GM10266 (cell line): Measurements from ENCODE around the gene CXCL17.
"Not testable (repeated sequence)": the region's sequence is repeated elsewhere in the genome, so short reads cannot be mapped to it uniquely, and the experiment has no call there.

Source experiments
- DNase-seq: peaks from one replicate; pipeline ENCODE4 v3.0.0; 2012; ENCODE audit errors: extremely low spot score
- TF ChIP-seq, protein P1 (sequence below): IDR thresholded peaks from 2 replicates; pipeline ENCODE4 v1.5.1; 2012; ENCODE audit warnings: mild to moderate bottlenecking, low read depth; ENCODE audit not compliant: control insufficient read depth, insufficient read depth; ENCODE audit errors: missing control alignments

The CXCL17 gene

GRCh38 chr19:42442833-42443232 lies at the start of gene CXCL17:
Gene CXCL17, minus strand, starts transcription at chr19:42442946. Its CDS starts 114 bp downstream, at chr19:42442832.
- DNase-seq, result no peak
- TF ChIP-seq, protein P1, sequence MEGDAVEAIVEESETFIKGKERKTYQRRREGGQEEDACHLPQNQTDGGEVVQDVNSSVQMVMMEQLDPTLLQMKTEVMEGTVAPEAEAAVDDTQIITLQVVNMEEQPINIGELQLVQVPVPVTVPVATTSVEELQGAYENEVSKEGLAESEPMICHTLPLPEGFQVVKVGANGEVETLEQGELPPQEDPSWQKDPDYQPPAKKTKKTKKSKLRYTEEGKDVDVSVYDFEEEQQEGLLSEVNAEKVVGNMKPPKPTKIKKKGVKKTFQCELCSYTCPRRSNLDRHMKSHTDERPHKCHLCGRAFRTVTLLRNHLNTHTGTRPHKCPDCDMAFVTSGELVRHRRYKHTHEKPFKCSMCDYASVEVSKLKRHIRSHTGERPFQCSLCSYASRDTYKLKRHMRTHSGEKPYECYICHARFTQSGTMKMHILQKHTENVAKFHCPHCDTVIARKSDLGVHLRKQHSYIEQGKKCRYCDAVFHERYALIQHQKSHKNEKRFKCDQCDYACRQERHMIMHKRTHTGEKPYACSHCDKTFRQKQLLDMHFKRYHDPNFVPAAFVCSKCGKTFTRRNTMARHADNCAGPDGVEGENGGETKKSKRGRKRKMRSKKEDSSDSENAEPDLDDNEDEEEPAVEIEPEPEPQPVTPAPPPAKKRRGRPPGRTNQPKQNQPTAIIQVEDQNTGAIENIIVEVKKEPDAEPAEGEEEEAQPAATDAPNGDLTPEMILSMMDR, result no peak

DNA sequence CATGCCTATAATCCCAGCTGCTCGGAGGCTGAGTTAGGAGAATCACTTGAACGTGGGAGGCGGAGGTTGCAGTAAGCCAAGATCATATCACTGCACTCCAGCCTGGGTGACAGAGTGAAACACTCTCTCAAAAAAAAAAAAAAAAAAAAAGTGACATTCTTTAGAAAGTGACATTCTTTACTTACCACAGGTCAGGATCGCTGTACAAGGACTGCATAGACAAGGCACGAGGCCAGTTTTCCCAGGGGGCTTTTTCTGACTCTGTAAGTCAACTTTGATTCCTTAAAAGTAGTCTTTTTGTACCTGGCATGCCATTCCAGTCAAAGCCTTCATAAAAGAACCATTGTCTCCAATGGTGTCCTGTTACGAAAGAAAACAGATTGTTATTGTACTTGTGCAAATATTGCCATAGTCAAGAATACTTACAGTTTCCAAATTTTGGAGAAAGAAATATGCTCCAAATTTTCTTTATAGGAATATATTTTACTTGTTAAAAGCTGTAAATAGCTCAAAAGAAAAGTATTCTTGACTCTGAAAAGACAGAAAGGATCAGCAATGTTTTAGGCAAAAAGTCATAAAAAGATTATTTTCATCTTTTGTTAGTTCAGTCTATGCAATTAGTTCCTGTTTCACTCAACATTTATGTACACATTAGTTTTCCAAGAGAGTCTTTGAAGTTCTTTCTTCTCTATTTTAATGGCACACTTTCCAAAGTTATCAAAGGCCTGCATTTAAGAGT lies 46.2 kb upstream of the CXCL17 start:
- no peak for DNase-seq
- TF ChIP-seq, protein P1, result no peak

- TF ChIP-seq, protein P1, result no peak
- DNase-seq, result no peak
These were observed 45.0 kb upstream of the CXCL17 start for GRCh38 chr19:42487798-42488178.

- DNase-seq, result no peak
- TF ChIP-seq, protein P1, result no peak
These were observed 44.5 kb upstream of the CXCL17 start for GRCh38 chr19:42487032-42487797.

DNA sequence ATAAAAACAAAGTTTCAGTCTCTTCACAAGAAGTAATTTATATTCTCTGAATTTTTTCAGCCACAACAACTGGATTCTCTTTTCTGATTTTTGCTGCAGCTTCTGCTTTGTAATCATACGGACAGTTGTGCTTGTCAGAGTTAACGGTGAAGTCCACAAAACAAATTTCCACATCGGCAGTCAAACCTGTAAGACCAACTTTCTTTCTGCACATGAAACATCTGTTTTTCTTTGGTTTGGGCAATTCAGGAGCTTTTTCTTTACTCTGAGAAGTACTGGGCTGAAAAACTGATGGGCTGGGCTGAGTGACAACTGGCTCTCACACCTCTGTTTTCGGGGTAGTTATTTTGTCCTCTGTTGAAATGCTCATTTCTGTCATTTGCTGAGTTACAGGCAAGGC lies 42.3 kb upstream of the CXCL17 start:
- DNase-seq, result not testable (repeated sequence)

GRCh38 chr19:42480335-42481095 lies 37.8 kb upstream of the CXCL17 start:
- no peak for DNase-seq
- TF ChIP-seq, protein P1, result no peak

DNA sequence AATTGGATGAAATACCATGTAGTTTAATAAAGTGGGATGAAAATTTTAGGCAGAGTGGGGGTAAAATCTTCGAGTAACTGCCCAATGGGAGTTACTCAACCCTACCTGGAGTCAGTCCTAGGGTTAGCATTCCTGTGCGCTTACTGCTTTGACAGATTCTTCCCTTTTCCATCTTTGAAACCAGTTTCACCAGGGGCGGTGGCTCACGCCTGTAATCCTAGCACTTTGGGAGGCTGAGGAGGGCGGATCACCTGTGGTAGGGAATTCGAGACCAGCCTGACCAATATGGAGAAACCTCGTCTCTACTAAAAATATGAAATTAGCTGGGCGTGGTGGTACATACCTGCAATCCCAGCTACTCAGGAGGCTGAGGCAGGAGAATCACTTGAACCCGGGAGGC lies 37.0 kb upstream of the CXCL17 start:
- TF ChIP-seq, protein P1, result no peak
- no peak for DNase-seq
